NCI-H187 (cell line): ENCODE results near the gene UNC13C.
A peak's percentile ranks its signal among the peaks of the same experiment; 100 is the strongest.
"Not testable (repeated sequence)": the region's sequence is repeated elsewhere in the genome, so short reads cannot be mapped to it uniquely, and the experiment has no call there.

Experiments
- DNase-seq, 2 experiments: peaks; one replicate each; lab custom pipeline; 2025; lab: John Stamatoyannopoulos, UW

The UNC13C gene

GRCh38 chr15:53978253-53978906 lies at the start of gene UNC13C:
TSS of gene UNC13C (plus strand) at chr15:53978441. CDS start at chr15:54012904, 34,463 bp downstream.
- DNase-seq = peak in 1 of 2 experiments; percentile 16

GRCh38 chr15:53936137-53936536 lies 42.1 kb upstream of the UNC13C start:
- no peak for DNase-seq

GRCh38 chr15:53937632-53938031 lies 40.6 kb upstream of the UNC13C start:
- DNase-seq = not testable (repeated sequence)

GRCh38 chr15:53950572-53950971 lies 27.7 kb upstream of the UNC13C start:
- DNase-seq = no peak

GRCh38 chr15:53955396-53955795 lies 22.8 kb upstream of the UNC13C start:
- no peak for DNase-seq

GRCh38 chr15:53962646-53963561 lies 15.3 kb upstream of the UNC13C start:
- no peak for DNase-seq

DNA sequence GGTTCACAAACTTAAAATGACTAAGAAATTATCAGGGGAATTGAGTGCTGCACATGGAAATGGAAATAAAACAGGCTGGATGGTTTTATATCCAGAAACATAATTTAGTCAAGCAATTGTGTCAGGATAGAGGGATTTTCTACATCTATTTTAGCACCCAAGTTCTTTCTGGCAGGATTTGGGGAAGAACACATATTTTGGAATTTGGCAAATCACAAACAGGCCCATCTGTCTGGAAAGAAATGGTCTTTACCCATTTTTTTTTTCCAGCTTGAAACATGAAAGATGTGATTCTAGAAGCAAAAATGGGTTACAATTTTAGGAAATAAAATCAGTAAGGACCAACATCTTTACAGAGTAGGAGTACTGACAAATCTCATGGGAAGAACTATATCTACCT lies 14.4 kb upstream of the UNC13C start:
- no peak for DNase-seq

DNA sequence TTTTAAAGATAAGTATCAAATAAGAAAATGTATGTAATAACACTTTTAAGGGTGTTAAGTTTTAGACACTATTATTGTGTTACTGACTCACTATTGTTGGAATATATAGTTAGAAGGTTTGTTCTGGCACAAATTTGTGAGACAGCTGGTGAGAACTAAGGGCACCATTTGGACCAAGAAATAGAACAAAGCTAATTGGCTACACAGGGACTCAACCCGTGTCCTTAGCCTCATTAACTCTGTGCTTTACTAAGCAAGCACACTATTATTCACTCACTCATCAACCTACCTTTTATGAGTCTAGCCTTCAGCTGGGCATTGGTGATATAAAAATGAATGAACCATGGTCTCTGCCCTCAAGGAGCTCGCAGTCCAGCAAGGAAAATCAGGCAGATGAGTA lies 4.1 kb upstream of the UNC13C start:
- no peak for DNase-seq

GRCh38 chr15:53974813-53975212 lies 3.4 kb upstream of the UNC13C start:
- DNase-seq = no peak

GRCh38 chr15:53976844-53977392 lies 1.3 kb upstream of the UNC13C start:
- peak in 1 of 2 experiments; percentile 49 for DNase-seq

DNA sequence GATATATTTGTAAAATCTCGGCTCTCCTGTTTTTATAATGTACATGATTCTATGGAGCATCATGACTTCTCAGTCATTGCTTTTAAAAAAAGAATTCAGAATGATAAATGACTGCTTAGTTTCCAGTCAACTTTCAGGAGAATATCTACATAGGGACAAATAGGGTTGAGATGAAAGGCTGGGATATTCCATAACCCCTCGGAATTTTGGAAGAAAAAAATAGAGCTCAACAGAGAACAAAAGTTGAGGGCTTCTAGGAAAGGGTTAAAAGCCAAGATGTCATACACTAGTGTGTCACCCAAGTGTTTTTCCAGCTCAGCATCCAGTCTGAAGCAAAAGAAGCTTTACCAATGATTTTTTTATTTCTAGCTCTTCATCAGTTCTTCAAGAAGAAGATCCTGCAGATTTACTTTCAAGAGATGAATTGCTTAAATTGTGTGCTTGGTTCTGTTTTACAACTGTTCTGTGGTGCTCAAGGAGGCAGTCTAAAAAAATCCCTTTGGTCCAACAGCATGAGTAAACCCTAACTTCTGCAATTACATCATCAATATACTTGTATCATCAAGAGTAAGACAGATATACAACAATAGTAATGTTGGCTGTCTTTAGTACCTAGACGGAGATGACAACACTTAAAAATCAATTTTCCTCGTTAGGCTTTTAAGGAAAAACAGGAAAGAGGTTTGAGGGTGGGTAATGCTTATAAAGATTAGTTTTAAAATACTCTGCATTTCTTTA lies 979 bp downstream of the UNC13C start:
- DNase-seq = no peak

- no peak for DNase-seq
These were observed 1.8 kb downstream of the UNC13C start for GRCh38 chr15:53980021-53980420.

GRCh38 chr15:53982071-53982680 lies 3.9 kb downstream of the UNC13C start:
- DNase-seq = no peak

DNA sequence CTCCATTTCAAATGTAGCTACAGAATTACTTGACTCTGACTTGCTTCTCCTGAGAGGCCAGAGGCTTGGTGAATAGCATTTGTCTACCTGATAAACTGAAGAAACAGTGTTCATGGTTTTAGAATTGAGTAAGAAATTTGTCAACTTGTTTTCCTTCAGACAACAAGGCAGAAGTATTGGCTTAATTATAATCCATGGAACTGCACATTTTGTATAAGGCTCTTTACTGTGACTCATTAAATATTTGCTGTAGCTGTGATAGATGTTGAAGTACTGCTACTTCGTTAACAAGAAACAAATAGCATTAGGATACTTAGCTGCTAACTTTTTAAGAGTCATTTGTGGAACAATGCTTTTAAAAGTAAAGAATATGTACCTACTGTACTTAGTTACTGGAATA lies 4.6 kb downstream of the UNC13C start:
- no peak for DNase-seq

DNA sequence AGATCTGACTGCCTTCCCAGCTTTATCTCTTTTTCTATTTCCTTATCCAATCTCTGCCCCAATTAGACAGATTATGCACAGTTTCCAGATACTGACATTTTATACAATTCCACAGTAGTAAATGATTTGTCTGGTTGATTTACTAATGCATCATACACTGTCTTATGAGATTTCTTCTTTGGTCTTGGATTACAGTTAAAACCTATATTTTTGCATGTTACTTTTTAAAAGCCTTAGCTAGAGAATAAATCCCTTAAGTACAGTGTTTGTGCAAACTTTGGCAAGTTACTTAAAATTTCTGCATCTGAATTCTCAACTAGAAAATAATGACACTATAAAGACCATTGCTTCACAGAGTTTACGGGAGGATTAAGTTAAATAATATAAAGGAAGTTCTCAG lies 6.0 kb downstream of the UNC13C start:
- DNase-seq = no peak

DNA sequence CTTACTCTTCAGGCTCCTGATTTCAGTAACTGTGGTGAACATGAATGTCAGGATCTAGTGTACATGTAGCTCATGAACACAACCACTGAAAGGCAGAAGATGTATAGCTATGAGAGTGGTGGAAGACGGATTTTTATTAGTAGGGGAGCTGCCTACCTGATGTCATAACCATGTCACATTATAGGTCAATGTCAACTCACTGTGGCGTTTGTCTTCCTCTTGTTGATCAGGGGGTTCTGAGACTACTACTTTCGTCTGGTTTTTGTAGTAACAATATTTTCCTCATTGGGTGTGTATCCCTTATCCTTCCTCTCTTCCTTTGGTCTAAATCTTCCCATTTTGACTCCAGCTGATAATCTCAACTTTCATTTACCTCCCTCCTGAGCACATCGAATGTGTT lies 7.3 kb downstream of the UNC13C start:
- no peak for DNase-seq

DNA sequence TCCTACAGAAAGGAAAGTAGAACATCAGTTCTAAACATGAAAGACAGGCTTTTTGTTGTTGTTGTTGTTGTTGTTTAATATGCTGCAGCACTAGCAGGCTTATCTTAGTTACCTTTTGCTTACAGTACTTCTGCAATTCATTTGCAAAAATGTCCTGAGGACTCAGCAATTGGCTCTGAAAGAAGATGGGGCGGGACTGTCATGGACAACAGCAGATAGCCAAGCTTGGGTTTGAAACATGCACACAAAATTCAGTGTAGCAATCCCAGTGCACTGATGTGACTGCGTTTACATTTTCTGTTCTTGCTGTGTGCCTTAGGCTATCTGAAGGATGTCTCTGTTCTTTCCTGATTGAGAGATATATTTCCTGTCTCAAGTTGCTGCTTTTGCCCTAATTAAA lies 9.2 kb downstream of the UNC13C start:
- no peak for DNase-seq

DNA sequence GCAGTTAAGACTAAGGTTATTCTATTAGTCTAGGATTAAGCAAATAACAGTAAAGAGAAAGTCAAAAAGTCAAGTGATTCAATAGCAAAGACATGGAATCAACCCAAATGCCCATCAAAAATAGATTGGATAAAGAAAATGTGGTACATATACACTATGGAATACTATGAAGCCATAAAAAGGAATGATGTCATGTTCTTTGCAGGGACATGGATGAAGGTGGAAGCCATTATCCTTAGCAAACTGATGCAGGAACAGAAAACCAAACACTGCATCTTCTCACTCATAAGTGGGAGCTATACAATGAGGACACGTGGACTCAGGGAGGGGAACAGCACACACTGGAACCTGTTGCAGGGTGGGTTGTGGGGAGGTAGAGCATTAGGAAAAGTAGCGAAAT lies 29.0 kb downstream of the UNC13C start:
- no peak for DNase-seq

DNA sequence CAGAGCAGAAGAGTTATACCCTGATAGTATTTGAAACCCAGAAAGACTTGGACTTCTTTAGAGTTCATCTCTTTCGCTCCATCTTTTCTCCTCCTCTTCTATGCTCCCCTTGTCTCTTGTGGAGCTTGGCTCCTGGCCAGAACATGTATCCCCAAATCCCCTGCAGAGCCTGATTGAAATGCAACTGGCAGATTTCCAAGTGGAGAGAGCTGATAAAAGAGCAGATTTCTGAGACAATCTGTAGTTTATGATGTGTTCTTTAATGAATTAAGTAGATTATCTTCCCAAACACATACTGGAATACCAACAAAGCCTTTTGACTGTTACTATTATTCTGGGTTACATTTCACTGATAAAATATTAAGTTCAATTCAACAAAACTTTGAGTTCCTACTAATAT lies 33.4 kb downstream of the UNC13C start:
- DNase-seq = no peak

GRCh38 chr15:54014067-54014655 lies 35.9 kb downstream of the UNC13C start:
- no peak for DNase-seq

DNA sequence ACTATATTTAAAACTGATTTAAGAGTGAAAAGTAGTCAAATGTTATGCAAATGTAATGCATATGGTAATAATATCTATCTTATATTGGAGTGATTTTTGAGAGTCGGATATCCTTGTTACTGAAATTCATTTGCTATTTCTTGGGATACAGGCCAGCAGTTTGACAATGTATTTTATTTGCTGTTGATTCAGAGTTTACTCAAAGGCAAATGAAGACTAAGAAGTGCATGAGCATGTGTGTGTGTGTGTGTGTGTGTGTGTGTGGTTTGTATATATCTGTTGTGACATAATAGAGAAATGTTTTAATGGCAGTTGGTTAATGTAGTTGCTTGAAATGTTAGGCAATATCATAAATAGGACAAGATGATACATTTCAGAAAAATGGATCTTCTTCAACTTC lies 39.0 kb downstream of the UNC13C start:
- DNase-seq = no peak

DNA sequence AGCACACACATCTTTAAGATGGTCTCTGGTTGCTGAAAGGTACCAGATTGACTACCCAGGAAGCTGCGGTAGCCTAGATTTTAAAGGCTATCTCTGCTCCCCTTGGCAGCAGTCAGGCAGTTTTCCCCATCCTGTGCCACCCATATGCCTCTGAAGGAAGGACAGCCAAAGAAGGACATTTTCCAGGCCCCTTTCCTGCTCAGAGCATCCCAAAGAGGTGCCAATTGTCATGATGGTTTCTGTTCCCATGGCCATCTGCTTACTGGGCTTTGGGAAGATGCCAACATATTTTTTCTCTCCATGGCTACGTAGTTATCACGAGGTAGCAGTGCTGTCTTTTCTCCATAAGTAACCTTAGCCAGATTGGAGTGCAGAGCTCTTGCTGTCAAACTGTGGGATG lies 39.7 kb downstream of the UNC13C start:
- DNase-seq = no peak
